Prostate gland (tissue), 2 donors: Measurements from ENCODE around the gene PKHD1. TPM values are rescaled to one million over a fixed set of nuclear protein-coding genes. Genes with fewer than 3 reads are reported as not detected.

Source experiments
- DNase-seq: peaks from one replicate; pipeline ENCODE4 v3.0.0-alpha.2; 2019; ENCODE audit warnings: low spot score
- H3K27ac ChIP-seq, 2 donors: fragments of 200-600 bp; sonication (generic); 2 replicates each; pipeline ENCODE4 v1.5.1; 2017 to 2019
- H3K27me3 ChIP-seq: fragments of 200-600 bp; sonication (generic); replicated peaks from 2 replicates; pipeline ENCODE4 v1.5.1; 2019; ENCODE audit not compliant: insufficient read depth
- H3K36me3 ChIP-seq, 2 donors: fragments of 200-600 bp; sonication (generic); 1 replicate in 1 of 2; 2 replicates in 1 of 2; pipeline versions ENCODE4 v1.5.1 to v1.8.1; 2017 to 2019
- H3K4me1 ChIP-seq: fragments of 200-600 bp; sonication (generic); replicated peaks from 2 replicates; pipeline ENCODE4 v1.5.1; 2019
- H3K4me3 ChIP-seq, 2 donors: fragments of 200-600 bp; sonication (generic); 2 replicates each; pipeline ENCODE4 v1.5.1; 2017 to 2019
- H3K9me3 ChIP-seq: fragments of 200-600 bp; sonication (generic); 2 replicates; pipeline ENCODE4 v1.5.1; 2017
- POLR2A ChIP-seq: fragments of 450-650 bp; IDR thresholded peaks from one replicate; pipeline ENCODE4 v1.6.1; 2016; ENCODE audit warnings: antibody characterized with exemption, mild to moderate bottlenecking
- POLR2AphosphoS5 ChIP-seq: sonication (generic); formaldehyde crosslinking; IDR thresholded peaks from one replicate; pipeline ENCODE4 v1.6.1; 2017; ENCODE audit warnings: antibody characterized with exemption
- WGBS: methylation state at CpG from one replicate; pipeline ENCODE4 v1.1.5; 2018; 5-methylcytosine and 5-hydroxymethylcytosine counted together
- intact Hi-C: fragments of 100-400 bp; cut with DNase I; formaldehyde crosslinking; loops from one replicate; pipeline ENCODE4 v1.14.2; 2022
- total RNA-seq, 2 donors: library from RNA; depleted of rRNA; stranded (reverse); fragments of >200 nt; gene quantifications; one replicate each; pipeline ENCODE4 v1.1.0, GENCODE V29; 2016
- TF ChIP-seq, protein P1 (sequence below), 4 experiments: fragments of 200-600 bp in 2 of 4; fragments of 450-650 bp in 2 of 4; sonication (generic) in 2 of 4; IDR thresholded peaks; 1 replicate in 3 of 4; 2 replicates in 1 of 4; pipeline ENCODE4 v1.5.1; 2016 to 2019; ENCODE audit warnings: antibody characterized with exemption in 4 of 4, mild to moderate bottlenecking in 2 of 4, moderate library complexity in 2 of 4

The PKHD1 gene
- total RNA-seq, 2 donors from 2014 or later: 0.46 to 1.1 TPM

DNA sequence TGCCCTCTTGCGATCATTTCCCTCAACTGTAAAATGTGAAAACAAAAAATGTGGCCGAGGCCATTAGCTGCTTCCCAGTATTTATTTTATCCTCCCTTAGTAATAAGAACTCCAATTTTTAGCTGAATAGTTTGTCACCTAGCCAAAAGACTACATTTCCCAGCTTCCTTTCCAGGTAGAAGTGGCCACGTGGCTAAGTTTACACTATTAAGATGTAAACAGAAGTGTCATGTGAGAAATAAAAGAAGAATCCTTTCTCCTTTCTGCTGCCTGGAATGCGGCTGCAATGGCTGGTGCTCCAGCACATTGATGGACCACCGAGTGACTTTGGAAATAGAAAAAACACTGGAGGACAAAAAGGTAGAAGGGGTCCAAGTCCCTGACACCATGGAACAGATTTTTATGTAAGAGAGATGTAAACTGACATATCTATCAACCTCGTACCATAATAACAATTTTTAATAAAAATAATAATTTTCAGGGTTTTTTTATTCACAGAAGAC is 268.8 kb downstream of the PKHD1 start:
- no peaks in the 10 kb centered on the region for H3K4me1 ChIP-seq
- 53% methylated on average over 6 of the region's 6 CpGs for WGBS
- intact Hi-C loops: no loop called here

DNA sequence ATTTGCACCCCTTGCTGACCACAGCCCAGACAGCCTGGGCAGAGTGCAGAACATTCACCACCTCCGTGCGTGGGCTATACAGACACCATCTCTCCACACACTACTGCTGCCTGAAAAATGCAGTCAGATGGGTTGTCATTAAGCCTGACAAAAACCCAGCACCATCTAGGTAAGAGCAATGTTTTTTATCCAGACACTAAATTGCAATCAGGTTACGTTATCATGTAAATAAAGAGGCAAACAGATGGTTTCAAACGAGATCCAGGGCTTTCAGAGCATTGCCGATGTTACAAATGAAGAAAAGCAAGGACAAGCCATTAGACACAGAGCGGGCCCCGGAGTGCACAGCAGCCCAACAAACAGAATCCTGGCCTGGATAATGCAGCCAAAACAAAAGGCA is 269.6 kb downstream of the PKHD1 start:
- 63% methylated on average over 7 of the region's 7 CpGs for WGBS
- Histone ChIP-seq H3K9me3 (no peaks in the 10 kb centered on the region), H3K27ac (no peak overlapping the region), H3K36me3 (no peaks in the 10 kb centered on the region), H3K27me3 (no peaks in the 10 kb centered on the region), H3K4me3 (no peak overlapping the region), H3K4me1 (no peaks in the 10 kb centered on the region)
- TF ChIP-seq POLR2A: no peak
- no peak for TF ChIP-seq POLR2AphosphoS5
- TF ChIP-seq, protein P1, sequence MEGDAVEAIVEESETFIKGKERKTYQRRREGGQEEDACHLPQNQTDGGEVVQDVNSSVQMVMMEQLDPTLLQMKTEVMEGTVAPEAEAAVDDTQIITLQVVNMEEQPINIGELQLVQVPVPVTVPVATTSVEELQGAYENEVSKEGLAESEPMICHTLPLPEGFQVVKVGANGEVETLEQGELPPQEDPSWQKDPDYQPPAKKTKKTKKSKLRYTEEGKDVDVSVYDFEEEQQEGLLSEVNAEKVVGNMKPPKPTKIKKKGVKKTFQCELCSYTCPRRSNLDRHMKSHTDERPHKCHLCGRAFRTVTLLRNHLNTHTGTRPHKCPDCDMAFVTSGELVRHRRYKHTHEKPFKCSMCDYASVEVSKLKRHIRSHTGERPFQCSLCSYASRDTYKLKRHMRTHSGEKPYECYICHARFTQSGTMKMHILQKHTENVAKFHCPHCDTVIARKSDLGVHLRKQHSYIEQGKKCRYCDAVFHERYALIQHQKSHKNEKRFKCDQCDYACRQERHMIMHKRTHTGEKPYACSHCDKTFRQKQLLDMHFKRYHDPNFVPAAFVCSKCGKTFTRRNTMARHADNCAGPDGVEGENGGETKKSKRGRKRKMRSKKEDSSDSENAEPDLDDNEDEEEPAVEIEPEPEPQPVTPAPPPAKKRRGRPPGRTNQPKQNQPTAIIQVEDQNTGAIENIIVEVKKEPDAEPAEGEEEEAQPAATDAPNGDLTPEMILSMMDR (IDR thresholded peaks at IDR 0.05): no peak
- intact Hi-C loops: no loop called here
- no peak for DNase-seq

More for the DNA sequence above, 268.8 kb downstream of the PKHD1 start:
- TF ChIP-seq, protein P1 (IDR thresholded peaks at IDR 0.05): no peak
- TF ChIP-seq POLR2A: no peak
- TF ChIP-seq POLR2AphosphoS5: no peak
- no peak overlapping the region for H3K27ac ChIP-seq
- H3K27me3 ChIP-seq: no peaks in the 10 kb centered on the region
- H3K36me3 ChIP-seq: no peaks in the 10 kb centered on the region
- no peak overlapping the region for H3K4me3 ChIP-seq
- DNase-seq: no peak
- no peaks in the 10 kb centered on the region for H3K9me3 ChIP-seq

DNA sequence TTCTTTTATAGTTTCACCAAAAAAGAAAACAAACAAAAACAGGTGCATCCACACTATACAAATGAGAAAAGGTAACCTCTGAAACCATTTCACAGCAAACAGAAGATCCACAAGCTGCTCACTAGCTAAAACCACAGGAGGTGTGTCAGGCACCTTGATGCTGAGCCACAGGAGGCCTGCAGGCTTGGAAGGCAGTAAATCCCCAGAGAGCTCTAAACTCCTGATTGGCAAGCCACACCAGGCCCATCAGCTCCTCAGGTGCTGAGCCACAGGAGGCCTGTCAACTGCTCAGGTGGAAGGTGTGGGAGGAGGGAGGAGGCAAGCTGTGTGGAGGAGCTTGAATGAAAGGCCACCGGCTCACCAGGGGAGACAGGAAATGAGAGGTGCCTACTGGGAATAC is 273.0 kb downstream of the PKHD1 start:
- Histone ChIP-seq H3K27ac (no peak overlapping the region), H3K36me3 (no peaks in the 10 kb centered on the region), H3K9me3 (no peaks in the 10 kb centered on the region), H3K4me3 (no peak overlapping the region), H3K27me3 (no peaks in the 10 kb centered on the region), H3K4me1 (no peaks in the 10 kb centered on the region)
- no peak for TF ChIP-seq POLR2A
- TF ChIP-seq, protein P1 (IDR thresholded peaks at IDR 0.05): no peak
- no peak for TF ChIP-seq POLR2AphosphoS5
- 15% methylated on average over 1 of the region's 1 CpG for WGBS
- no peak for DNase-seq
- intact Hi-C loops: no loop called here

DNA sequence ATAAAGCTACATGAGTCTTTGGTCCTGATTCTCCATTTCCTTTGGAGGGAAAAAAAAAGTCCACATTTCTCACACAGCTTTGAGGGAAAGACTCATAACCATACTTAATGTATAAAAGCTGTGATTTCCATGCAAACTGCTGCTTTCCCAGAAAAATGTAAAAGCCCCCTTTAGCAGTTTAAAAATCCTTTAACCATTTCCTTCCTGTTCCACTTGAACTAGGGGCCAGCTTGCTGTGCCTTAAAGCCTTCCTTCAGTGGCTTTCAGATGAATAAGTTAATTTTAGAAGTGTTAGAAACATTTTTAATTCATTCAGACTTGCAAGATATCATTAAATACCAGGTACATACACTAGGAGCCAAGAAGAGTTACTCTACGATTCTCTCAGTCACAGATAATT is 273.5 kb downstream of the PKHD1 start:
- Histone ChIP-seq H3K27me3 (no peaks in the 10 kb centered on the region), H3K4me3 (no peak overlapping the region), H3K4me1 (no peaks in the 10 kb centered on the region), H3K27ac (no peak overlapping the region), H3K36me3 (no peaks in the 10 kb centered on the region), H3K9me3 (no peaks in the 10 kb centered on the region)
- TF ChIP-seq POLR2AphosphoS5 (no peak), POLR2A (no peak)
- TF ChIP-seq, protein P1 (IDR thresholded peaks at IDR 0.05): no peak
- 44% methylated on average over 1 of the region's 1 CpG for WGBS
- intact Hi-C loops: no loop called here
- no peak for DNase-seq

DNA sequence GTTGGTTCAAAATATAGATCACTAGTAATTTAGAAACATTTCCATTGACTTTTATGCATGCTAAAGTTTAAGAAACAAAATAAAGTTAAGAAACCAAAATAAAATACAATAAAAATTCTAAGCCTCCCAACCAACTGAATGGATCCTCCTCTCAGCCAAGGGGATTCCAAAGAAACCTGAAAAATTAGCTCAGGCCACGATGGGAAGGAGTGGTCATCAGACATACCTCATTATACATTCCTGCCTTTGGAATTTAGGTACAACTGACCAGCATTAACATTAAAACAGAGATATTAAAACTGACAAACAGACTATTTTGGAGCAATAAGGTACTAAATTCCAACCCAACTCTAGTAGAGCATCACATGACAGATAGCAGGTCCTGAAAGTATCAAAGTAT is 275.2 kb downstream of the PKHD1 start:
- WGBS: 43% methylated on average over 1 of the region's 1 CpG
- H3K4me1 ChIP-seq: no peaks in the 10 kb centered on the region
- intact Hi-C loops: no loop called here
- H3K4me3 ChIP-seq: no peak overlapping the region
- no peaks in the 10 kb centered on the region for H3K9me3 ChIP-seq
- TF ChIP-seq POLR2A (no peak), POLR2AphosphoS5 (no peak)
- TF ChIP-seq, protein P1 (IDR thresholded peaks at IDR 0.05): no peak
- DNase-seq: no peak
- no peaks in the 10 kb centered on the region for H3K27me3 ChIP-seq
- H3K27ac ChIP-seq: no peak overlapping the region
- no peaks in the 10 kb centered on the region for H3K36me3 ChIP-seq
